Fibroblast of skin of right biceps (primary cell): Measurements from ENCODE around the gene PCAT6.
"Not testable (repeated sequence)": the region's sequence is repeated elsewhere in the genome, so short reads cannot be mapped to it uniquely, and the experiment has no call there.

Source experiments
- DNase-seq: peaks from one replicate; pipeline ENCODE4 v3.0.0-alpha.2; 2013

Gene PCAT6

GRCh38 chr1:202810615-202811295, at the start of gene PCAT6:
PCAT6 (plus strand) TSS chr1:202810954.
- peak; percentile 98 for DNase-seq

DNA sequence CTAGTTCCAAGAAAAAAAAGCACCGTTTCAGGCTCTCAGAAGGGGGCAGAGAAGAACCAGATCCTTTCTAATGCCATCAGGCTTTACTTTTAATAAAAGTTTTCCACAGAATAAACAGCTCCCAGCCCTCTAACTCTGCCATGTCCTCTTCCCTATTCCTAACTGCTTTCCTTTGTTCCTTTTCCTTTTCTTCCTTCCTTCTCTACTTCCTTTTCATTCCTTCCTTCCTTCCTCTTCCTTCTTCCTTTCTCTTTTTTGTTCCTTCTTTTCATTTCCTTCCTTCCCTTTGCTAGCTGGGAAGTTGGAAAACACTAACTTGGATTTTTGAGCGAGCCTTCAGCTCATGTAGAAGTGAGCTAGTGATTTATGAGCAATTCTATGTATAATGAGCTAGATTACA, 48.7 kb upstream of the PCAT6 start:
- DNase-seq = no peak

DNA sequence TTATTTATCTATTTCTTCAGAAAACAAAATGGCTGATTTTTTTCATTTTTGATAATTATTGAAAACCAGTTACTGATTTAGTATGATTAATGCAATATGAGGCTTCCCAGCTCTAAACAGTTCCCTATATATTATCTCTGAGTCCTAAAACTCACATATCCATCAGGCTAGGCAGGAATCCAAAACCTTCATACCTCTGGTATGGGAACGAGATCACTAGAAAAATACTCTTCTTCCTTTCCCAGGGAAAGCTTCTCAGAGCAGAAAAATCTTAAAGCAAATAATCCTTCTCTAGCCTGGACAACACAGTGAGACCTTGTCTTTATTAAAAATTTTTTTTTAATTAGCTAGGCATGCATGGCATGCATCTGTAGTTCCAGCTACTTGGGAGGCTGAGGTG, 45.0 kb upstream of the PCAT6 start:
- peak; percentile 79 for DNase-seq

DNA sequence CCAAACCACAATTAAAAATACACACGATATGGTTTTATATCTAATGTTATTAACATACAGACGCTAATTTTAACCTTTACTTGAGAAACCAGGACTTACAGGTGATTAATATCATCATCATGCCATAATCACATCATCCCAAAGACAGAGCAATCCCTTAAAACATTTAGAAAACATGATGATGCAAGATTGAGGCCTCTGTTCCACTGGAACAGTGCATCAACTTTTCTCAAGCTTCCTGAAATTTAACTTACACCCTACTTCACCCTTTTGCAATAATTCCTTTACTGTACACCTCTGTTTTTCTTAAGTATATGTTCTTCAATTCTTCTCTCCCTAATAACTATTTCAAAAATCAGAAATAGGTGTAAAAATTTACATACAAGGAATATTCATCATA, 40.6 kb upstream of the PCAT6 start:
- no peak for DNase-seq

- DNase-seq = no peak
Measured at GRCh38 chr1:202781180-202781579, 29.6 kb upstream of the PCAT6 start.

GRCh38 chr1:202786804-202787203, 23.9 kb upstream of the PCAT6 start:
- no peak for DNase-seq

GRCh38 chr1:202788800-202789199, 22.0 kb upstream of the PCAT6 start:
- no peak for DNase-seq

GRCh38 chr1:202791077-202791747, 19.5 kb upstream of the PCAT6 start:
- DNase-seq = no peak

DNA sequence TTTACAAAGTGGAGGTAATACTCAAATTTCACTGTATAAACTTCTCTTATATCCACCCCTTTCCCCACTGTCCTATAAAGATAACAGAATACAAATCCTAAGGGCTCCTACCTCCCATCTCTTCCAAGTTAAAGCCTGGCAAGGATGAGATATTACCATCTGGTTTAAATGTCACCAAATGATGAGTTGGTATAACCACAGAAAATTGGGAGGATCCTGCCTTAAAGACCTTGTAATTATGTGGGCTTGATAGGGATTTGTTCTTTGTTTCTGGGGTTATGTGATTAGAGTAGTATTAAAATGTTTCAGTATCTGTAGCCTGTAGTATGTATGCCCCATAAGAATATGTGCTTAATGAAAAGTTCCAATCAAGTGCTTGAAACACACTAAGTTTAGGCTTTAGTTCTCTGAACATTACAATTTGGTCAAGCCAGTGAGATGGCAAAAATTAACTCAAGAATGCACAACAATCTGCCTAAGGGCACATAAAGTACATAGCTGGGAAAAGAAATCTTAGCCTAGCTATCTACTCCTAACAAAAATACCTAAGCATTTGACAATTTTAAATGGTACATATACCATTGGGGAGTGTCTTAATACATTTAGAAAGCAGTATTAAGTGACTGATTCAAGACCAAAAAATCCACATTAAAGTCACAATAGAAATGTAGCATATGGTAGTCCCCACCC, 16.6 kb upstream of the PCAT6 start:
- no peak for DNase-seq

DNA sequence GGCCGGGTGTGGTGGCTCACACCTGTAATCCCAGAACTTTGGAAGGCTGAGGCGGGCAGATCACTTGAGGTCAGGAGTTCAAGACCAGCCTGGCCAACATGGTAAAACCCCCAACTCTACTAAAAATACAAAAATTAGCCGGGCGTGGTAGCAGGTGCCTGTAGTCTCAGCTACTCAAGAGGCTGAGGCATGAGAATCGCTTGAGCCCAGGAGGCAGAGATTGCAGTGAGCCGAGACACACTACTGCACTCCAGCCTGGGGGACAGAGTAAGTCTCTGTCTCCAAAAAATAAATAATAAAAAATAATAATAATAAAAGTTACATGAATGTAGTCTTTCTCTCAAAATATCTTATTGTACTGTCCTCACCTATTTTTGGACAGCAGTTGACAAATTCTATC, 15.8 kb upstream of the PCAT6 start:
- DNase-seq = not testable (repeated sequence)

DNA sequence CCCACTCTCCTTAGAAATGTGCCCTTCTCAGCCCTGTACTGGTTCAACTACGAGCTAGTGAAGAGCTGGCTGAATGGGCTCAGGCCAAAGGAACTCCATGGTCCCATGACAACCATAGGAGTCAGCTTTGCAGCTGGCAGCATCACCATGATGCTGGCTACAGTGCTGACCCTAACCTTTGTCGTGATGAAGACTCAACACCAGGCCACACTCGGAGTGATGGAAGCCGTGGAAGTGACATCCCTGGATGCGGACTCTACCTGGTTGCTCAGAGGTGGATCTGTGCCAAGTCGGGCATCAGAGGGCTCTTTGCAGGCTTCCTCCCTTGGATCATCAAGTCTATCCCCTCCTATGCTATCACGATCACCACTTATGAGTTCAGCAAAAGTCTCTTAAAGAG, 14.1 kb upstream of the PCAT6 start:
- DNase-seq = no peak

DNA sequence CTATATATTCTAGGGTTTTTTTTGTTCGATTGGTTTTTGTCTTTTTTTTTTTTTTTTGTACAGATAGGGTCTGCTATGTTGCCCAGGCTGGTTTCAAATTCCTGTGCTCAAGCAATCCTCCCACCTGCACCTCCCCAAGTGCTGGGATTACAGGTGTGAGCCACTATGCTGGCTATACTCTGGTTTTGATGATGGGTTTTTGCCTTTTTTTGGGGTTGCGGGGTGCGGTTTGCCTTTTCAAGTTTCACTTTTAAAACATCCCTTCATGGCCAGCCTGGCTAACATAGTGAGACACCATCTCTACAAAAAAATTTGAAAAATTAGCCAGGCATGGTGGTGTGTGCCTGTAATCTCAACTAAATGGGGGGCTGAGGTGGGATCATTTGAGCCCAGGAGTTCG, 12.5 kb upstream of the PCAT6 start:
- DNase-seq = no peak

GRCh38 chr1:202798792-202799331, 11.9 kb upstream of the PCAT6 start:
- DNase-seq = no peak

DNA sequence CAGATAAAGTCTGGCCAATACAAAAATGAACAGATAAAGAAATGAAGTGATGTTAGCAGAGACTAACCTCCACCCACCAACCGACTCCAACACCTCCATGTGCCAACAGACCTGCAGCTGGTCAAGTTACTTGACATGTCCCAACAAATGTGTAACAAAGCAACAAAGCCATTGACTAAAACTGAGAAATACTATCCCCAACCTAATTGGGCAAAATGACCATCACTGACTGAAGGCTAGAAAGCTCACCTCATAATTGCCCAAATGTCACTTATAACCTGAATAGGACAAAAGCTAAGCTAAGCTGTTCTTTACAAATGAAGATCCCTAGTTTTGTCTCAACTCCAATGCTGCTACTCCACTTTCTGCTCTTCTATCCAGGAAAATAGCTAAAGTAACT, 10.0 kb upstream of the PCAT6 start:
- DNase-seq = no peak

DNA sequence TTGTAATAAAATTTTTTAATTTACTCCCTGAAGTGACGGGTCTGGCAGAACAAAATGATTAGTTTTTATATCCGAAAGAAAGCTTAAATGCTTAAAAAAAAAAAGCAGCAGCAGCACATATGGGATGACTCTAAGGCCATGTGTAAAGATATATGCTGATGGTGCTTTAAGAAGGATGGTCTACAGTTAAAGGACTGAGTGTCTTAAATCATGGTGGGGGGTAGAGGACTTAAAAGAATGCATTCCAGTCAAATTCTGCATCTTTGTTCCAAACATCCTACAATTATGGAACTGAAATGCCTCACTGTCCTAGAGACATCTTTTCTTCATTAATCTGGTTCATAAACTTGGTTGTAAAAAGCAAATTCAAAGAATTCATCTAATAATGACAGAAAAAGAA, 9.6 kb upstream of the PCAT6 start:
- DNase-seq = peak; percentile 41

DNA sequence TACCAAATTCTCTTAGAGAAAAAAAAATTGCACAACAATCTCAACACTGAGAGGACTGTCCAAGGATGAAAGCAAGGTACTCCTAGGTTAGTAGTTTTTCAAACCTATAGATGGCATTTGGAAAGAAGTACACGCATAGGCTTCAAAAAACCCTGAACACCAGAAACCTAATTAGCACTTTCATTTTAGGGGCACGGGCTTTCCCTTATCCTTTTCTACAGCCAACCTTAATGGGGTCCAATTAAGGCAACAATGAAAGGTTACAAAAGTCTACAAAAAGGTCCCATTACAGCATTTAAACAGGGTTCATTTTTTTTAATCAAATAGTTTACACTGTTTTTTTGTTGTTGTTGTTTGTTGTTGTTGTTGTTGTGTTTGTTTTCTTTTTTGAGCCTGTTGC, 8.7 kb upstream of the PCAT6 start:
- no peak for DNase-seq

DNA sequence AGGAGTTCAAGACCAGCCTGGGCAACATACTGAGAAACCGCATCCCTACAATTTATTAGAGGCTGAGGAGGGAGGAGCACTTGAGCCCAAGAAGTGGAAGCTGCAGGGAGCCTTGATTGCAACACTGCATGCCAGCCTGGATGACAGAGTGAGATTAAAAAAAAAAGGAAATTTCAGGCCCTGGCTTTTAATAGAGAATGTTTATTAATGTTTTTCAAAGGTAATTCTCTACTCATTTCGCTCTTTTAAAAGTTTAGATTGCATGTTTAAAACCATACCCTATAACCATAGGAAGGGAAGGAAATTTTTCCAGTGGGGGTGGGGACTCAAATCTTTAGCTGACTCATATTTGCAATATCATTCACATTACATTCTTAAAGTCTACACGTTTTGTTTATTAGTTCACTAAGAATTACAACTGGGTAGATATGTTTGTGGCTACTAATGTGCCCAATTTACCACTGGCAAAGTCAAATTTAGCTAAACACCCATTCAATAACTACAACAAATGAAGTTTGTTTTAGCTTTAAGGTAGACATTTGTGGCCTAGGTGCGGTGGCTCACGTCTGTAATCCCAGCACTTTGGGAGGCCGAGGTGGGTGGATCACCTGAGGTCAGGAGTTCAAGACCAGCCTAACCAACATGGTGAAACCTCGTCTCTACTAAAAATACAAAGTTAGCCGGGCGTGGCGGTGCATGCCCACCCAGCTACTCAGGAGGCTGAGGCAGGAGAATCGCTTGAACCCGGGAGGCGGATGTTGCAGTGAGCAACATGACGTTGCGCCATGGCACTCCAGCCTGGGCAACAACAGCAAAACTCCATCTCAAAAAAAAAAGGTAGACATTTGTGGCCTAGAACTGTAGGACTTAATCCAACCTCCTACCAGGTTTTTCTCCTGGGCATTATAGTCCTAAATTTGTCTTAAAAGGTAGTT, 7.5 kb upstream of the PCAT6 start:
- peak; percentile 60 for DNase-seq

DNA sequence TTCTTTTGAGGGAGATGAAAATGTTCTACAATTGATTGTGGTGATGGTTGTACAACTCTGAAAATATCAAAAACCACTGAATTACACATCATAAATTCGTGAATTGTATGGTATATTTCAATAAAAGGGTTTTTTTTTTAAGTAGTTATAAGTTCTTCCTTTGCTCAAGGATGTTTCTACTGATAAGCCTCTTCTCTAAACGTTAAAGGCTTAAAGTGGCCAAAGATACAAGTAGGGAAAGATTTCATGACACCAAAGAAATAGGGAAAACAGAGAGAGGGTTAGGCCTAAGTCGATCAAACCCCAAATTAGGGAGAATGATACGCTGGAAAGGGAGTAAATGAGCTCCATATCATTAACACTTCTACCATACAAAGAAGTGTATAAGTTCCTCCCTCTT, 6.6 kb upstream of the PCAT6 start:
- DNase-seq = no peak

GRCh38 chr1:202805886-202806844, 4.6 kb upstream of the PCAT6 start:
- no peak for DNase-seq

DNA sequence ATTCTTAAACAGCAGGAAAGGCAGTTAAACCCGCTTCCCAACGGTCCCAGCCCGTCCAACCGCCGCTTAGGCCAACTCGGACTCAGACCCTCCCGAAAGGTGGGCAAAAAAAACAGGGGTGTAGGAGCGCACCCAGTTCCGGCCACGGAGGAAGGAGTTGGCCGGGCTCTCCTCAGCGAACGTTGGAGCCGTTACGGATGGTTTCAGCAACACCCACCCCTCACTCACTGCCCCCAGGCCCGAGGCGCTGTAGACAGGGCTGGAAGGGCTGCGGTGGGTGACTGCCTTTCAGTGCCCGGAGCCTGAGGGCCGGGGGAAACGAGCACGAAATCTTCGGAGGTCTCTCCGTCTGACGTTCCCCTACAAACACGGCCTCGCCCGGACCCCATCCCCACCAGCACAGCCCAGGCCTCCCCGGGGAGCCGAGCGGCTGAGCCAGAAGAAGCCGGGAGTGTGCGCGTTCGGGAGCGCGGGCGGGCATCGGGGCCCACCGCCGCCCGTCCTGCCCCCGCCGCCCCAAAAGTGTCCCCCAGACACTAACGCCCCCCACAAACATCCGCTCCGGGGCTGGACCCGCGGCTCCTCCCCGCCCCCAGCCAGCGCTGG, 3.8 kb upstream of the PCAT6 start:
- DNase-seq = no peak

DNA sequence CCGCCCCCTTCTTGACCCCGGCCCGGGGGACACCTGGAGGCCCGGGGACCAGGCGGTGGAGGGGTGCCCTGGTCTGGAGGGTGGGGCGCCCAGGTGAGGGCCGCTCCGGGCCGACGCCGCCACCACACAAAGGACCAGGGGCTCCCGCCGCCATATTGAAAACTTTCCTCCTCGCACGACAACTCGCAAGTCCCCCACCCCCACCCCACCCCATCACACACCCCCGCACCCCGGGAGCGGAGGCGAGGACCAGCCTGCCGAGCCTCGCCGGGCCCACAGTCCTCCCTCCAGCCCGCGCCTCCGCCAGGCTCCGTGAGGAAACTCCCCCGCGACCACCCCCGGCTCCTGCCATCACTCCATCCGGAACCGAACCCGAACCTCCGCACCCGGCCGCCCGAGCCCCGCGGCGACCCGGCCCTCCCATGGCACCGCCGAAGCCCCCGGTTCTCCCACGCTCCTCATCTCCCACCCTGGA, 3.3 kb upstream of the PCAT6 start:
- peak; percentile 51 for DNase-seq
